ENCODE data around the gene RNU2-1. TPM values are rescaled to one million over a fixed set of nuclear protein-coding genes. Genes with fewer than 3 reads are reported as not detected.
"Not testable (repeated sequence)": the region's sequence is repeated elsewhere in the genome, so short reads cannot be mapped to it uniquely, and the experiment has no call there.

The RNU2-1 gene
- not detected for polyA plus RNA-seq (2013, experiment 1 of 2; ENCODE audit: insufficient read length)
- not detected for polyA plus RNA-seq (2013, experiment 2 of 2; ENCODE audit: insufficient read length)

- DNase-seq = not testable (repeated sequence)
These were observed at the start of gene RNU2-1 for GRCh38 chr17:43233877-43234276. RNU2-1 (minus strand) TSS chr17:43233977.

DNA sequence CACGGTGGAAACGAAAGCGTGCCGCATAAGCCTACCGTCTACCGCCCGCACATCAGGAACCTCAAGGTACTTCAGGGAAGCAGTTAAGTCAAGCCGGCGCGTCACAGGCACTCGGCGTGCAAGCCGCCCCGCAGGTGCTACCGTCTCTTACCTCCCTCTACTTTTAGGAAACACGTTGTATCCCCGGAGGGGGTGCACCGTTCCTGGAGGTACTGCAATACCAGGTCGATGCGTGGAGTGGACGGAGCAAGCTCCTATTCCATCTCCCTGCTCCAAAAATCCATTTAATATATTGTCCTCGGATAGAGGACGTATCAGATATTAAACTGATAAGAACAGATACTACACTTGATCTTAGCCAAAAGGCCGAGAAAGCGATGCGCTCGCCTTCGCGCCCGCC lies 39.1 kb upstream of the RNU2-1 start:
- not testable (repeated sequence) for DNase-seq

GRCh38 chr17:43272483-43272882 lies 38.7 kb upstream of the RNU2-1 start:
- not testable (repeated sequence) for DNase-seq

- not testable (repeated sequence) for DNase-seq
These were observed 37.1 kb upstream of the RNU2-1 start for GRCh38 chr17:43270552-43271504.

GRCh38 chr17:43246456-43246855 lies 12.7 kb upstream of the RNU2-1 start:
- DNase-seq = not testable (repeated sequence)

DNA sequence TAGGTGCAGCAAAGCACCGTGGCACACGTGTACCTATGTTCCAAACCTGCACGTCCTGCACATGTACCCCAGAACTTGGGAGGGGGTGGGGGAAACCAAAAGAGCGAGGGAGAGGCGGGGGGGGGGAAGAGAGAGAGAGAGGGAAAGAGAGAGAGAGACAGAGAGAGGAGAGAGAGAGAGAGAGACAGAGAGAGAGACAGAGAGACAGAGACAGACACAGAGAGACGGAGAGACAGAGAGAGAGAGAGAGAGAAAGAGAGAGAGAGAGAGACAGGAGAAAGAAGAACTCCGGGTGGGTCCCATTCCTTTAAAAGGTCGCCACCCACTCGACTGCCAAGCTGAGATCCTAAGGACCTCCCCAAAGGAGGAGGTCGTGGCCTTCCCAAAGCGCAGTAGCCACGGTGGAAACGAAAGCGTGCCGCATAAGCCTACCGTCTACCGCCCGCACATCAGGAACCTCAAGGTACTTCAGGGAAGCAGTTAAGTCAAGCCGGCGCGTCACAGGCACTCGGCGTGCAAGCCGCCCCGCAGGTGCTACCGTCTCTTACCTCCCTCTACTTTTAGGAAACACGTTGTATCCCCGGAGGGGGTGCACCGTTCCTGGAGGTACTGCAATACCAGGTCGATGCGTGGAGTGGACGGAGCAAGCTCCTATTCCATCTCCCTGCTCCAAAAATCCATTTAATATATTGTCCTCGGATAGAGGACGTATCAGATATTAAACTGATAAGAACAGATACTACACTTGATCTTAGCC lies 7.0 kb upstream of the RNU2-1 start:
- DNase-seq = not testable (repeated sequence)

DNA sequence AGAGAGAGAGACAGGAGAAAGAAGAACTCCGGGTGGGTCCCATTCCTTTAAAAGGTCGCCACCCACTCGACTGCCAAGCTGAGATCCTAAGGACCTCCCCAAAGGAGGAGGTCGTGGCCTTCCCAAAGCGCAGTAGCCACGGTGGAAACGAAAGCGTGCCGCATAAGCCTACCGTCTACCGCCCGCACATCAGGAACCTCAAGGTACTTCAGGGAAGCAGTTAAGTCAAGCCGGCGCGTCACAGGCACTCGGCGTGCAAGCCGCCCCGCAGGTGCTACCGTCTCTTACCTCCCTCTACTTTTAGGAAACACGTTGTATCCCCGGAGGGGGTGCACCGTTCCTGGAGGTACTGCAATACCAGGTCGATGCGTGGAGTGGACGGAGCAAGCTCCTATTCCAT lies 5.8 kb upstream of the RNU2-1 start:
- DNase-seq = not testable (repeated sequence)

- DNase-seq = not testable (repeated sequence)
These were observed 514 bp downstream of the RNU2-1 start for GRCh38 chr17:43233263-43233662.

- DNase-seq = not testable (repeated sequence)
These were observed 1.6 kb downstream of the RNU2-1 start for GRCh38 chr17:43232021-43232699.

DNA sequence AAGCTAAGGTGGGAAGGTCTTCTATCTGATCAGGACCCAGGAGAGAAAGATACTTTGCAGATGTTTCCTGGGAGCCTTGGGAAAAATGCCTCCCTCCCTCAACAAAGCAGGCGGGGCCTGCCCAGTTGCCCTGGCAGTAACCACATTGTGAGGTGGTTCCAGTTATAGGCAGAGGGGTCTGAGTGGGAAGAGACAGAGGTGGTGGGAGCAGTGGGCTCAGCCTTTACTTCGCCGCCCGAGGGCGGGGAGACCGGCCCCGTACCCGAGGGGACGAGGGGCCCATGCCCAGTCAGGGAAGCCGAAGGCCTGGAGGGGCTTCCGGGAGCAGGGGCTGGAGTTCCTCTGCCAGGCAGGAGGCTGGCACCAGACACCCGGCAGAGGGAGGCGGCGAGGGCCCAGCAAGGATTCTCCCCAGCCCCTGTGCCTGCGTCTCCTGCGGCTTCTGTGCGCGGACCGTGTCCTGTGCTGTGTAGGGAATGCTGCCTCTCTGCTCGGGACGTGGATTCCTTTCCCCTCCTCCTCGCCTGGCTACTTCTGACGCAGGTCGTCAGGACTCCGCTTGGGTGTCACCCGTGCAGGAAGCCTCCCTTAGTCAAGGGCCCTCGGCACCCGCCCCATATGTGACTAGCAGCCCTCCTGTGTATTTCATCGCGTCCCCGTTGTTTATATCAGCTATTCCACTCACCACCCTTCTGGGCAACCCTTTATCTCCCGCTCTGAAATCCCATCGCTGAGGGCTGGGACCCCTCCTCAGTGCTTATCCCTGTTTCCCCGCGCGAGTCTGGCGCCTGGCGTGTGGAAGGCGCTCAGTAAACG lies 2.4 kb downstream of the RNU2-1 start:
- DNase-seq = not testable (repeated sequence)

- DNase-seq = not testable (repeated sequence)
These were observed 5.6 kb downstream of the RNU2-1 start, which contains the start of gene CCDC200 for GRCh38 chr17:43228020-43228782. CCDC200 (minus strand) TSS chr17:43228623; CDS start chr17:43228554, 69 bp downstream.

- no peak for DNase-seq
These were observed 7.4 kb downstream of the RNU2-1 start for GRCh38 chr17:43226393-43226792.

GRCh38 chr17:43224146-43224705 lies 9.6 kb downstream of the RNU2-1 start:
- no peak for DNase-seq

DNA sequence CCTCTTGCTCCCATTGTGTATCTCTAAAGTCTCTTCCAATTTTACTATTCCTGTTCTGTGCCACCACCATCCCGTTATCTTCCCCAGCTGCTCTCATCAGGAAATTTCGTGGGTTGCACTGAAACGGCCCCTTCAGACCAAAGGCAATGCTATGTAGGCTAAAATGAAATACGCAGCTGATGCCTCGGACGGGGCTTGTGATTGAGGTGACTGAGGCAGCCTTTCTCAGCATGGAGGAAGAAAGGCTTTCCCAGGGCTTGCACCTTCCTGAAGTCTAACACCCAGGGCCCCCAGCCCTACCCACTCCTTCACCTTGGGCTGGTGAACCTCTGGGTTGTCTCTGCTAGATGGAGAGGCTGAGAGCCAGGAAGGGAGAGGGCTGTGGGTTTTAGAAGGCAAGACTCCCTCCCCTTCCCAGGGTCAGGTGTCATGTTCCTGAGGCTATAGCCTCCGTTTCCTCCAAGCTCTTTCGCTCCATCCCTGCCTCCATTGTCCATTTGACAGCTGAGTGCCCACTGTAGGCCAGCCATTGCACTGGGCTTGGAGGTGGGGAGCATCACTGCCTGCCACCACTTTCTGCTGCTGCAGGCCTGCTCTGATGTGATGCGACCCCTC lies 13.2 kb downstream of the RNU2-1 start:
- DNase-seq = no peak

GRCh38 chr17:43219746-43220380 lies 13.9 kb downstream of the RNU2-1 start:
- DNase-seq = no peak

DNA sequence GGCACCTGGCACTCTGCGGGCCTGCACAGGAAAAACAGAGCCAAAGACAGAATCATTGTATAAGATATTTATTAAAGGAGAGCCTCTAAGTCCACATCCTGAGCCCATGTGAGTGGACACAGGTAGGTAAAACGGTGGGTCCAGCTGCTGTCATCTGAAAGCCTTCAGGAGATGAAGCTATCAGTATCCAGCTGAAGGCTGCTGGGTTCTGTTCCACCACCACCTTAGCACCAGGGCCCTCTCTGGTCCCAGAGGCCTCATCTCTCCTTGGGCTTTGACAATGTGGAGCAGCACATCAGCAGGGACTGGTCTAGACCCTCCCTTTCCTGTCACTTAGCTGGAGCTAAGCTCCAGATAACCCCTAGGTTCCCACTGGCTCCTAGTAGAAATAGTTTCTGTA lies 14.8 kb downstream of the RNU2-1 start:
- DNase-seq = no peak

DNA sequence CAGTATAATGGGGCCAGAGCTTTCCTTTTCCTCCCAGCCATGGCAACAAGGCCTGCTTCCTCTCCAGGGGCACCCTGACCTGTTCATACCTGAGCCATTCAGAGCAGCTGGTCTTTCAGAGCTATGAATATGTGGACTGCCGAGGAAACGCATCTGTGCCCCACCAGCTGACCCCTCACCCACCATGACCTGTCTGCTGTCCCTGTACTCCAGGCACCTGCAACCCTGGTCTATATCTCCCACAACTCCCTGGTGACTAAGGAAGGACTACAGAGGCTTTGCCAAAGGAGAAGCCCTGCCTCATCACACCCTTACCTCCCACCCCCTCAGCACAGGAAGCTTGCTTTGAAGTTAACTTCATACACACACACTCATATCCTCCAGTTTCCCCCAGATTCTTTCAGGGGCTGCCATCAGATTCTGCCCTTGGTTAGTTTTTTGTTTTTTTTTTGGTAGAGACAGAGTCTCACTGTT lies 16.1 kb downstream of the RNU2-1 start:
- no peak for DNase-seq

DNA sequence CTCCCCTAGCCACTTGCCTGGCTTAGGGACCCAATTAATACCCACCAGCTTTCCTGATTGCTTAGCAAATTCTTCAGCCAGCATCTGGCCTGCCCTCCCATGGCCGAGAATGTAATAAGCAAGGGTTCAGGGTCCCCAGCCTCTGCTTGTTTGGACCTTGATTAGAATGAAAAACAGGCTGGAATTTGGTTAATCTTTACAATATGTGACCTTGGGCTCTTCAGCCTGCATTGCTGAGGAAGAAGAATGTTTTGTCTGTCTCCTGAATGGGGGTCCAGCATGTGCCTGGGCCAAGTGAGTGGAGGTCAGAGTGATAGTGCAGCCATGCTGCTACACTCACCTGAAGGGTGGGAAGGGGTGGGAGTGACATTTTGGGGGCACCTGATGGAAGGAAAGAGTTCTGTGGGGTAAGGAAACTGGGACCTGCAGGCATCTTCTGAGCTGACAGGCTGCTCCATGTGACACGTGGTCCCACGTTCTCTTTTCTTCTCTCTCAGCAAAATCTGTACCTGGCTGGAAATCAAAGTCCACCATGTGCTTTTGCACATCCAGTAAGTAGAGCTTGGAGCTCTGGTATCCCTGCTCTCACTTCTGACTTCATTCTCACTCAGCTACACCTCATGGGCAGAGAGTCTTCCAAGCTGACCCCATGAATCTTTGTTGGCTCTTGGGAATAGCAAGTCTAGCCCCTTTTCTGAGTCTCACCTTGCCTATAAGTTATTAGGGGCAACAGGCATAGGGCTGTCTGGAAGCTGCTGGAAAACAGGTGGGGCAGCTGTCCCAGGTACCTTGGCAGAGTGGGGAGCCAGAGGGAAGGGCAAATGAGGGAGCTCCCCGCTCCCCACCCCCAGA lies 16.8 kb downstream of the RNU2-1 start:
- no peak for DNase-seq

Data from fibroblast of skin of back (primary cell).